ENCODE data around the gene LRRC4B. TPM values are rescaled to one million over a fixed set of nuclear protein-coding genes. Genes with fewer than 3 reads are reported as not detected.

Gene LRRC4B
- polyA plus RNA-seq, 1 donor (not counting 4 experiments of a cell fraction or from before 2014, with no cell fraction given), result not detected

DNA sequence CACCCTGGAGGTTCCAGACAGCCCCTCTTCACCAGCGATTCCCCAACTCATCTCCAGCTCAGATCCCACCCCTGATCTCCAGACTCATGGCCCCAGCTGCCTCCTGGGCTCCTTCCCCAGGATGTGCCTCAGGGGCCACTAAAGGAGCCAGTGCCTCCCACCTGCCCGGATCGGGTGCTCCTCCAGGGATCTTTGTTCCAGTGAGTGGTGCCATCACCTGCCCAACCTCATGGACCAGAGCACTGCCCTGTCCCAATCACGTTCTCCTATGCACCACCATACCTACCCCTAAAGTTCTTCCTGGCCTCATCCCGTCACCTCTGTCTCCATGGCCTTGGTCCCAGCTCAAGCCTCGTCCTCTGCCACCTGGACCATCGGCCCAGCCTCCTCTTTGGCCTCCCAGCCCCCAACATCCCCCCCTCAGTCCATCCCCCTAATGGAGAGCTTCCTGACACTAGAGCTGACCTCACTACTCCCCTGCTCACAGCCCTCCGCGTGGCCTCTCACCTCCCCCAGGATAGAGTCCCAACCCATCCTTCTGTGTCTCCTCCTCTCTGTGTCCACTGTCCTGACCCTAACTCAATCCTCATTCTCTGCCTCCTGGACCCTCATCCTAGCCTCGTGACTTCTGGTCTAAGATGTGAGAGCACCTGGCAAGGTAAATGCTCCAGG is 82.8 kb downstream of the LRRC4B start:
- no peak for DNase-seq (ENCODE audit: low read depth, low spot score)
- FAIRE-seq, result no peak
- no peak overlapping the region for H3K4me2 ChIP-seq (ENCODE audit: control insufficient read depth, extremely low read depth, insufficient read depth, low read depth, low read length)
- H3K27me3 ChIP-seq (ENCODE audit: control insufficient read depth, extremely low read depth, insufficient read depth, low read length), result peaks cover 22% of the 10 kb centered on the region
- H3K4me3 ChIP-seq (ENCODE audit: control insufficient read depth in 2 of 3, extremely low read depth in 1 of 3, insufficient read depth in 2 of 3, low read depth in 1 of 3, low read length in 3 of 3), result no peak overlapping the region
- H3K27ac ChIP-seq (ENCODE audit: control insufficient read depth, insufficient read depth, low read length), result no peak overlapping the region
- no peak overlapping the region for H3K9ac ChIP-seq (ENCODE audit: control insufficient read depth, extremely low read depth, insufficient read depth, low read length)
- no peaks in the 10 kb centered on the region for H3K79me2 ChIP-seq (ENCODE audit: control insufficient read depth, insufficient read depth, low read length)
- no peaks in the 10 kb centered on the region for H3K9me1 ChIP-seq (ENCODE audit: control insufficient read depth, extremely low read depth, insufficient read depth, low read length)
- TF ChIP-seq EZH2 (IDR thresholded peaks at IDR 0.05; ENCODE audit: low read length), result no peak
- TF ChIP-seq, protein P1, sequence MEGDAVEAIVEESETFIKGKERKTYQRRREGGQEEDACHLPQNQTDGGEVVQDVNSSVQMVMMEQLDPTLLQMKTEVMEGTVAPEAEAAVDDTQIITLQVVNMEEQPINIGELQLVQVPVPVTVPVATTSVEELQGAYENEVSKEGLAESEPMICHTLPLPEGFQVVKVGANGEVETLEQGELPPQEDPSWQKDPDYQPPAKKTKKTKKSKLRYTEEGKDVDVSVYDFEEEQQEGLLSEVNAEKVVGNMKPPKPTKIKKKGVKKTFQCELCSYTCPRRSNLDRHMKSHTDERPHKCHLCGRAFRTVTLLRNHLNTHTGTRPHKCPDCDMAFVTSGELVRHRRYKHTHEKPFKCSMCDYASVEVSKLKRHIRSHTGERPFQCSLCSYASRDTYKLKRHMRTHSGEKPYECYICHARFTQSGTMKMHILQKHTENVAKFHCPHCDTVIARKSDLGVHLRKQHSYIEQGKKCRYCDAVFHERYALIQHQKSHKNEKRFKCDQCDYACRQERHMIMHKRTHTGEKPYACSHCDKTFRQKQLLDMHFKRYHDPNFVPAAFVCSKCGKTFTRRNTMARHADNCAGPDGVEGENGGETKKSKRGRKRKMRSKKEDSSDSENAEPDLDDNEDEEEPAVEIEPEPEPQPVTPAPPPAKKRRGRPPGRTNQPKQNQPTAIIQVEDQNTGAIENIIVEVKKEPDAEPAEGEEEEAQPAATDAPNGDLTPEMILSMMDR (optimal IDR thresholded peaks at IDR 0.05 in 1 of 3, IDR thresholded peaks at IDR 0.05 in 1 of 3, conservative IDR thresholded peaks at IDR 0.05 in 1 of 3; ENCODE audit: extremely low read depth in 1 of 3, insufficient read depth in 2 of 3, low read length in 3 of 3), result no peak
- H3K4me1 ChIP-seq (ENCODE audit: control insufficient read depth, extremely low read depth, insufficient read depth, low read length), result no peaks in the 10 kb centered on the region
- H3K36me3 ChIP-seq (ENCODE audit: control insufficient read depth in 2 of 2, extremely low read depth in 1 of 2, insufficient read depth in 2 of 2, low read length in 2 of 2), result peaks cover 0 to 15% of the 10 kb centered on the region in 2 experiments
- dilution Hi-C loops (cut with MboI; ENCODE audit: extremely low pct_ligation_motif_present, low sequenced_read_pairs), result no loop called here
- no peaks in the 10 kb centered on the region for H4K20me1 ChIP-seq (ENCODE audit: control insufficient read depth, extremely low read depth, insufficient read depth, low read length)
- no peaks in the 10 kb centered on the region for H3K9me3 ChIP-seq (ENCODE audit: control insufficient read depth, low read depth, low read length)
- H2AFZ ChIP-seq (ENCODE audit: control insufficient read depth, low read length), result no peak overlapping the region

DNA sequence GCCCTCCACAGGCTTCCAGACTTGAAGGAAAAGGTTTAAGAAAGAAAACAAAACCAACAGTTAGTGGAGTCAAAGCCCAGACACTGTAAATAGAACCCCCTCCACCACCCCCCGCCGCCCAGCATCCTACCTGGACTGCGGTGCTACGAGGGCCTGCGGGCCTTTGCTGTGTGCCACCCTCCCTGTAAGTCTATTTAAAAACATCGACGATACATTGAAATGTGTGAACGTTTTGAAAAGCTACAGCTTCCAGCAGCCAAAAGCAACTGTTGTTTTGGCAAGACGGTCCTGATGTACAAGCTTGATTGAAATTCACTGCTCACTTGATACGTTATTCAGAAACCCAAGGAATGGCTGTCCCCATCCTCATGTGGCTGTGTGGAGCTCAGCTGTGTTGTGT is 85.3 kb downstream of the LRRC4B start:
- Histone ChIP-seq H3K4me2 (ENCODE audit: control insufficient read depth, extremely low read depth, insufficient read depth, low read depth, low read length) (no peak overlapping the region), H3K27me3 (ENCODE audit: control insufficient read depth, extremely low read depth, insufficient read depth, low read length) (peaks cover 9% of the 10 kb centered on the region), H2AFZ (ENCODE audit: control insufficient read depth, low read length) (no peak overlapping the region), H3K9me1 (ENCODE audit: control insufficient read depth, extremely low read depth, insufficient read depth, low read length) (no peaks in the 10 kb centered on the region), H3K4me3 (ENCODE audit: control insufficient read depth in 2 of 3, extremely low read depth in 1 of 3, insufficient read depth in 2 of 3, low read depth in 1 of 3, low read length in 3 of 3) (no peak overlapping the region), H4K20me1 (ENCODE audit: control insufficient read depth, extremely low read depth, insufficient read depth, low read length) (no peaks in the 10 kb centered on the region), H3K27ac (ENCODE audit: control insufficient read depth, insufficient read depth, low read length) (no peak overlapping the region), H3K4me1 (ENCODE audit: control insufficient read depth, extremely low read depth, insufficient read depth, low read length) (no peaks in the 10 kb centered on the region), H3K79me2 (ENCODE audit: control insufficient read depth, insufficient read depth, low read length) (peaks cover 9% of the 10 kb centered on the region), H3K36me3 (ENCODE audit: control insufficient read depth in 2 of 2, extremely low read depth in 1 of 2, insufficient read depth in 2 of 2, low read length in 2 of 2) (peaks cover 4 to 25% of the 10 kb centered on the region in 2 experiments), H3K9me3 (ENCODE audit: control insufficient read depth, low read depth, low read length) (no peaks in the 10 kb centered on the region), H3K9ac (ENCODE audit: control insufficient read depth, extremely low read depth, insufficient read depth, low read length) (no peak overlapping the region)
- TF ChIP-seq, protein P1 (optimal IDR thresholded peaks at IDR 0.05 in 1 of 3, IDR thresholded peaks at IDR 0.05 in 1 of 3, conservative IDR thresholded peaks at IDR 0.05 in 1 of 3; ENCODE audit: extremely low read depth in 1 of 3, insufficient read depth in 2 of 3, low read length in 3 of 3), result no peak
- TF ChIP-seq EZH2 (IDR thresholded peaks at IDR 0.05; ENCODE audit: low read length), result no peak
- DNase-seq (ENCODE audit: low read depth, low spot score), result no peak
- no peak for FAIRE-seq
- dilution Hi-C loops (cut with MboI; ENCODE audit: extremely low pct_ligation_motif_present, low sequenced_read_pairs), result no loop called here
